RWPE2 (cell line): ENCODE results near the gene BFSP2.

Source experiments
- ATAC-seq: fragments of 200-7000 bp; cut with Tn5 transposase; 3 replicates; pipeline ENCODE4 v1.9.1; 2021; ENCODE audit warnings: low read depth
- DNase-seq: peaks from one replicate; pipeline ENCODE4 v3.0.0-alpha.2; 2020; ENCODE audit warnings: low spot score
- H3K27ac ChIP-seq: fragments of 450-650 bp; 2 replicates; pipeline ENCODE4 v1.5.1; 2017; ENCODE audit warnings: mild to moderate bottlenecking; ENCODE audit not compliant: poor library complexity, severe bottlenecking
- H3K27me3 ChIP-seq: fragments of 250-450 bp; sonication (Bioruptor Pico); 2 replicates; pipeline ENCODE4 v1.5.1; 2021; ENCODE audit warnings: mild to moderate bottlenecking, moderate library complexity; ENCODE audit not compliant: insufficient read depth, poor library complexity, severe bottlenecking
- H3K36me3 ChIP-seq: fragments of 250-450 bp; sonication (Bioruptor Pico); 2 replicates; pipeline ENCODE4 v1.5.1; 2020; ENCODE audit warnings: low read depth, mild to moderate bottlenecking, moderate library complexity
- H3K4me1 ChIP-seq: fragments of 250-450 bp; sonication (Bioruptor Pico); 2 replicates; pipeline ENCODE4 v1.5.1; 2021; ENCODE audit warnings: mild to moderate bottlenecking, moderate library complexity; ENCODE audit not compliant: insufficient read depth, poor library complexity, severe bottlenecking
- H3K4me3 ChIP-seq: fragments of 250-450 bp; sonication (Bioruptor Pico); 2 replicates; pipeline ENCODE4 v1.5.1; 2021; ENCODE audit warnings: mild to moderate bottlenecking, moderate library complexity; ENCODE audit not compliant: severe bottlenecking
- H3K9me3 ChIP-seq: fragments of 250-450 bp; sonication (Bioruptor Pico); 2 replicates; pipeline ENCODE4 v1.5.1; 2021; ENCODE audit warnings: mild to moderate bottlenecking, moderate library complexity; ENCODE audit not compliant: severe bottlenecking
- TF ChIP-seq, protein P1 (sequence below): fragments of 450-650 bp; IDR thresholded peaks from one replicate; pipeline ENCODE4 v1.5.1; 2017; ENCODE audit warnings: mild to moderate bottlenecking, moderate library complexity; ENCODE audit not compliant: poor library complexity, severe bottlenecking

The BFSP2 gene

DNA sequence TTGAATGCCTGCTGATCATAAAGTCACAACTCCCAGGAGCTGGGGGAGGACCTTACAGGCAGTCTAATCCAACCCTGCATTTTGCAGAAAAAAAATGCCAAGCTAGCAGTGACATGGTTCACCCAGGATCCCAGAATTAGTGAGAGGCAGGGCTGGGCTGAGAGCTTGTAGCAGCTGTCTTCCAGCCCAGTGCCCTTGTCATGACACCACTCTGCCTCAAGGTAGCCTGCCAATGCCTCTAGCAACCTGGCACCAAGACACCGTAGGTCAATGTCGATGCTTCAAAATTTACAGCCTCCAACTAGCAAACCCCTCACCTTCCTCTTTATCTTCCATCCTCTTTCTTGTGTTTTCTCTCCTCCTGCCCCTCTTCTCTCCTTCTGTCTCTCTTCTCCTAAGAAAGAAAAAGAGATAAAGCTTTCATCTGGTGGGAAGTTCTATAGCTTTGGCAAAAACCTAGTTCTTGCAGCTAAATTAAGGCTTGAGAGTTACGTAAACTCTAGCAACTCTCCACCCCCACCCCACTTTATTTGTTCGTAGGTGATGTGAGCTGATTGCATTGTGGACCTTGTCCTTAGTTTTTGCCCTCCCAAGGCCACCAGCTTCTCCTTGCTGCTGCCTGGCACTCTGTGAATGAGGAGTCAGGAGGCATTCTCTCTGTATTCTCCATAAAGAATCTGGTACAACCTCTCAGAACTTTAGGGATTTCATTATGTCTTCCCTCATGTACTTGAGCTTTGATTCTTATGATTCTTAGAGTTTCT lies 18.3 kb upstream of the BFSP2 start:
- Histone ChIP-seq H3K4me1 (peaks cover 4% of the 10 kb centered on the region), H3K9me3 (no peaks in the 10 kb centered on the region), H3K36me3 (no peaks in the 10 kb centered on the region), H3K27me3 (peaks cover 11% of the 10 kb centered on the region), H3K4me3 (no peak overlapping the region), H3K27ac (no peak overlapping the region)
- ATAC-seq (no peak), DNase-seq (no peak)
- TF ChIP-seq, protein P1, sequence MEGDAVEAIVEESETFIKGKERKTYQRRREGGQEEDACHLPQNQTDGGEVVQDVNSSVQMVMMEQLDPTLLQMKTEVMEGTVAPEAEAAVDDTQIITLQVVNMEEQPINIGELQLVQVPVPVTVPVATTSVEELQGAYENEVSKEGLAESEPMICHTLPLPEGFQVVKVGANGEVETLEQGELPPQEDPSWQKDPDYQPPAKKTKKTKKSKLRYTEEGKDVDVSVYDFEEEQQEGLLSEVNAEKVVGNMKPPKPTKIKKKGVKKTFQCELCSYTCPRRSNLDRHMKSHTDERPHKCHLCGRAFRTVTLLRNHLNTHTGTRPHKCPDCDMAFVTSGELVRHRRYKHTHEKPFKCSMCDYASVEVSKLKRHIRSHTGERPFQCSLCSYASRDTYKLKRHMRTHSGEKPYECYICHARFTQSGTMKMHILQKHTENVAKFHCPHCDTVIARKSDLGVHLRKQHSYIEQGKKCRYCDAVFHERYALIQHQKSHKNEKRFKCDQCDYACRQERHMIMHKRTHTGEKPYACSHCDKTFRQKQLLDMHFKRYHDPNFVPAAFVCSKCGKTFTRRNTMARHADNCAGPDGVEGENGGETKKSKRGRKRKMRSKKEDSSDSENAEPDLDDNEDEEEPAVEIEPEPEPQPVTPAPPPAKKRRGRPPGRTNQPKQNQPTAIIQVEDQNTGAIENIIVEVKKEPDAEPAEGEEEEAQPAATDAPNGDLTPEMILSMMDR = no peak

DNA sequence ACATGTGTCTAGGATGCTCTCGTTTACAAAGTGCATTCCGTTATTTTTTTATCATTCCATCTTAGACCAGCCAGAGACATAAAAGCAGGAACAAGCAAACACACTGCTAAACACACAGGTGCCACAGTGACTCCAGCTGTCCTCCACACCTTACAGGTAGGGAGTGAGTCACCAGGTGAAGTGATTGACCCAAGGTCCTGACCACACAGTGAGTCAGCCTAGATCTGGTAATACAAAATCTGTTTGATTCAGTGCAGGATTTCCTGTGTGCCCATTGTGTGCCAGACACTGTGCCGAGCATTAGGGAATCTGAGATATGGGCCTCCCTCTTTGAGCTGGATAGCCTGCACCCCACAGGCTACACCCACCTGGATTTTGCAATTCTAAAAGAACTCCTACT lies 16.7 kb upstream of the BFSP2 start:
- Histone ChIP-seq H3K36me3 (no peaks in the 10 kb centered on the region), H3K27me3 (peaks cover 11% of the 10 kb centered on the region), H3K27ac (no peak overlapping the region), H3K4me3 (no peak overlapping the region), H3K9me3 (no peaks in the 10 kb centered on the region), H3K4me1 (peaks cover 4% of the 10 kb centered on the region)
- TF ChIP-seq, protein P1 = no peak
- peak; percentile 88 for ATAC-seq
- DNase-seq = no peak

DNA sequence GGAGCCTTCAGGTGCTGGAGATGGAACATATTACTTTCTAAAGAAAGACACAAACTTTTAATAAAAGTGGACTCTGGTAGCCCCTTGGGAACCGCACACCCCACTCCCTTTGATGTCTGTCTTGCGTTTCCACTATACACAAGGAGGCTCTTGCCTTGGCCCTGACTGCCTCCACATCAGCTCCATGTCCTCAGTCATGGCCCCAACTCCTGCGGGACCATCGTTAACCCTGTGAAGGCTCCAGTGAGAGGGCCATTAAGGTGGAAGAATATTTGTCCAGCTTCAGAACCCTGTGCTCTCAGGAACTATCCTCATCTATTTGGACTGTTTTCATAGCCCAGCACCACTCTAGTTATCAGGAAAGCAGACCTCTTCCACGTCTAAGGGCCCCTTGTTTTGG lies 16.1 kb upstream of the BFSP2 start:
- Histone ChIP-seq H3K4me1 (peaks cover 4% of the 10 kb centered on the region), H3K27ac (no peak overlapping the region), H3K9me3 (no peaks in the 10 kb centered on the region), H3K4me3 (no peak overlapping the region), H3K36me3 (no peaks in the 10 kb centered on the region), H3K27me3 (peaks cover 11% of the 10 kb centered on the region)
- TF ChIP-seq, protein P1 = no peak
- ATAC-seq (no peak), DNase-seq (no peak)

DNA sequence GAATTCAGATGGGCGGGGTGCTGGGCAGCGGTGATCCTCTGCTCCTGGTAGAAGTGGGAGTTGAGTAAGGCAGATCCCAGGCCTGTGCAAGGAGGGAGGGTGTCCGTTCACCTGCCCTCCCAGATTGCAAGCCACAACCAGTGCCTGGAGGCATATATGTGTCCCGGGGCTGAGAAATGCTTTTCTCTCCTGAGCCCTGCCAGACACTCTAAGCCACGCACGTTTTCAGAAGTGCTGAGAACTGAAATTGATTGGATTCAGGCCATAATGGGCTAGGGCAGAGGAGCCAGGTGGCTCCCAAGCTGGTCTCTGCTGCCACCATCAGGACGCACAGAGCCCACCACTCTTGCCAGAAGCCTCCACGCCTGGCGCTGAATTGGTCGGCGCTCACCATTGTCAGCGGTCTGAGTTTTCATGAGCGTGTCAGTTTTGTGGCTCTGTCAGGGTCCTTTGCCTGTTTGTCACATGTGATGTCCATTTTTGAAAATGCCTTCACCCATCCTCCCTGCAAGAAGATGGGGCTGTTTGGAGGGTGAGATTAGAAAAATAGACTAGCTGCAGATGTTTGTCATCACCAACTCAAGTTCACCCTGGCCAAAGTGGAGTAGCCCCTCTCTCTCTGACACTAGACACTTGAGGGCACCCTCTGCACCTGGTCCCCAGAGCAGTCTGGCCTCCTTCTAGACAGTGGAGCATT lies 15.4 kb upstream of the BFSP2 start:
- ATAC-seq (peak; percentile 76), DNase-seq (no peak)
- no peak overlapping the region for H3K4me3 ChIP-seq
- H3K4me1 ChIP-seq = peaks cover 4% of the 10 kb centered on the region
- H3K27me3 ChIP-seq = peaks cover 11% of the 10 kb centered on the region
- no peak overlapping the region for H3K27ac ChIP-seq
- H3K9me3 ChIP-seq = no peaks in the 10 kb centered on the region
- TF ChIP-seq, protein P1 = peak; percentile 85
- H3K36me3 ChIP-seq = no peaks in the 10 kb centered on the region

DNA sequence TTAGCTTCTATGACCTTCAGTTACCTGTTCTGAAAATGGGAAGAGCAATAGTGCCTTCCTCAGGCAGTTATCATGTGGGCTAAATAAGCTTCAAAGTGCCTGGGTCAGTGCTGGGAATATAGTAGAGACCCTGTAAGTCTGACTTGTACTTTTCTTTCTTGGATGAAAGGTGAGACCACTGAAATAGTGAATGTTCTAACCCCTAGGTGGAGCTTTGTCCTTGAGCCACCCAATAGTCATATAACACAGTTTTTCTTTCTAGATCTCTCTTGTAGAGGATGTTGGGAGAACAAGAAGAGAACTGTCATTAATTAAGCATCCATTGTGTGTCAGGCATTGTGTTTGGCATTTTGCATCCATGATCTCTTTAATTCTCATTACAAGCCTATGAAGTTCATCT lies 13.0 kb upstream of the BFSP2 start:
- TF ChIP-seq, protein P1 = peak; percentile 13
- ATAC-seq (no peak), DNase-seq (no peak)
- no peak overlapping the region for H3K4me3 ChIP-seq
- H3K27me3 ChIP-seq = peaks cover 6% of the 10 kb centered on the region
- H3K27ac ChIP-seq = no peak overlapping the region
- H3K9me3 ChIP-seq = no peaks in the 10 kb centered on the region
- peaks cover 4% of the 10 kb centered on the region for H3K4me1 ChIP-seq
- no peaks in the 10 kb centered on the region for H3K36me3 ChIP-seq
